B cell (primary cell): ENCODE measurements around the gene PCBP3. TPM values are rescaled to one million over a fixed set of nuclear protein-coding genes. Genes with fewer than 3 reads are reported as not detected.

Experiments used
- ATAC-seq: fragments of 200-7000 bp; cut with Tn5 transposase; one replicate; pipeline ENCODE4 v1.10.0; 2021; ENCODE audit warnings: low read depth, mild to moderate bottlenecking, moderate number of reproducible peaks, moderate library complexity
- CTCF ChIA-PET: fragments of 350-600 bp; sonication (Branson Sonifier 250); formaldehyde crosslinking; loops from one replicate; lab custom pipeline; 2021; ENCODE audit warnings: antibody characterized with exemption, inconsistent platforms; lab: Charles Lee
- POLR2A ChIA-PET: fragments of 350-600 bp; sonication (Branson Sonifier 250); formaldehyde crosslinking; loops from one replicate; lab custom pipeline; 2021; ENCODE audit warnings: antibody characterized with exemption; lab: Charles Lee
- DNase-seq: peaks from one replicate; pipeline ENCODE4 v3.0.0; 2013
- H2AFZ ChIP-seq: 2 replicates; pipeline ENCODE4 v1.6.1; 2012; ENCODE audit warnings: mild to moderate bottlenecking, low read depth, low read length; ENCODE audit not compliant: insufficient read depth, poor library complexity, severe bottlenecking
- H3K27ac ChIP-seq, 2 donors: 1 replicate in 1 of 2; 2 replicates in 1 of 2; pipeline ENCODE4 v1.5.1; 2012 to 2013; ENCODE audit warnings: low read length in 2 of 2, mild to moderate bottlenecking in 2 of 2, moderate library complexity in 1 of 2
- H3K27me3 ChIP-seq, 4 experiments: fragments of 200-600 bp in 1 of 4; sonication (generic) in 1 of 4; replicated peaks in 1 of 4; 1 replicate in 2 of 4; 2 replicates in 2 of 4; pipeline versions ENCODE4 v1.6.1 to v1.7.0; 2013 to 2016; ENCODE audit warnings: low read length in 3 of 4, mild to moderate bottlenecking in 2 of 4, mixed read lengths in 1 of 4, moderate library complexity in 1 of 4; ENCODE audit not compliant: insufficient read depth in 4 of 4, control insufficient read depth in 3 of 4; ENCODE audit errors: control extremely low read depth in 1 of 4
- H3K36me3 ChIP-seq, 2 experiments: replicated peaks in 1 of 2; 1 replicate in 1 of 2; 2 replicates in 1 of 2; pipeline versions ENCODE4 v1.6.1 to v1.7.1; 2013; ENCODE audit warnings: low read length in 1 of 2; ENCODE audit not compliant: insufficient read depth in 2 of 2, control insufficient read depth in 1 of 2; ENCODE audit errors: control extremely low read depth in 1 of 2, extremely low read depth in 1 of 2
- H3K4me1 ChIP-seq, 2 donors: fragments of 200-600 bp in 1 of 2; sonication (generic) in 1 of 2; 1 replicate in 1 of 2; 2 replicates in 1 of 2; pipeline versions ENCODE4 v1.5.1 to v1.6.1; 2013 to 2017; ENCODE audit warnings: low read length in 2 of 2; ENCODE audit not compliant: control insufficient read depth in 2 of 2, insufficient read depth in 2 of 2
- H3K4me2 ChIP-seq: replicated peaks from 2 replicates; pipeline ENCODE3; 2012; ENCODE audit warnings: mild to moderate bottlenecking, low read depth, low read length; ENCODE audit not compliant: poor library complexity, severe bottlenecking
- H3K4me3 ChIP-seq, 5 experiments: fragments of 200-600 bp in 1 of 5; sonication (generic) in 1 of 5; 1 replicate in 3 of 5; 2 replicates in 2 of 5; pipeline versions ENCODE4 v1.5.1 to v1.7.0; 2011 to 2016; ENCODE audit warnings: low read length in 4 of 5, mild to moderate bottlenecking in 4 of 5, low read depth in 2 of 5, control low read depth in 1 of 5, moderate library complexity in 1 of 5; ENCODE audit not compliant: insufficient read depth in 1 of 5; ENCODE audit errors: control extremely low read depth in 1 of 5, extremely low read depth in 1 of 5
- H3K79me2 ChIP-seq: fragments of 200-600 bp; sonication (generic); one replicate; pipeline ENCODE4 v1.6.0; 2016; ENCODE audit warnings: low read length; ENCODE audit not compliant: control insufficient read depth, insufficient read depth
- H3K9ac ChIP-seq: fragments of 200-600 bp; sonication (generic); 2 replicates; pipeline ENCODE4 v1.6.1; 2017; ENCODE audit warnings: mild to moderate bottlenecking, low read length, moderate library complexity
- H3K9me3 ChIP-seq, 3 donors: one replicate each; pipeline versions ENCODE4 v1.6.1 to v1.7.1; 2013; ENCODE audit warnings: low read length in 2 of 3; ENCODE audit not compliant: control insufficient read depth in 2 of 3, insufficient read depth in 1 of 3; ENCODE audit errors: control extremely low read depth in 1 of 3
- H4K20me1 ChIP-seq: 2 replicates; pipeline ENCODE4 v1.6.0; 2012; ENCODE audit warnings: mild to moderate bottlenecking, low read length; ENCODE audit not compliant: insufficient read depth, control insufficient read depth, poor library complexity, severe bottlenecking
- H3K27ac Mint-ChIP-seq: one replicate; pipeline ENCODE4 v1.8.0; 2021; ENCODE audit warnings: mixed read lengths
- H3K27me3 Mint-ChIP-seq: one replicate; pipeline ENCODE4 v1.8.0; 2021; ENCODE audit warnings: mixed read lengths
- H3K4me1 Mint-ChIP-seq: one replicate; pipeline ENCODE4 v1.8.0; 2021; ENCODE audit warnings: mixed read lengths
- H3K4me3 Mint-ChIP-seq: one replicate; pipeline ENCODE4 v1.8.0; 2021; ENCODE audit warnings: mixed read lengths
- H3K9me3 Mint-ChIP-seq: one replicate; pipeline ENCODE4 v1.8.0; 2022; ENCODE audit warnings: mixed read lengths; ENCODE audit not compliant: insufficient read depth
- CTCF ChIP-seq: fragments of 200-600 bp; IDR thresholded peaks from one replicate; pipeline ENCODE4 v1.8.0; 2022; ENCODE audit warnings: antibody characterized with exemption, mild to moderate bottlenecking
- EZH2 ChIP-seq: IDR thresholded peaks from 2 replicates; pipeline ENCODE4 v1.6.1; 2012; ENCODE audit warnings: borderline replicate concordance, low read depth, mild to moderate bottlenecking, moderate library complexity, low read length; ENCODE audit not compliant: insufficient read depth, poor library complexity, severe bottlenecking
- WGBS: methylation state at CpG from one replicate; pipeline ENCODE4 v1.1.5; 2013; ENCODE audit warnings: missing lambda C conversion rate; ENCODE audit not compliant: insufficient coverage; 5-methylcytosine and 5-hydroxymethylcytosine counted together
- intact Hi-C: fragments of 100-400 bp; cut with micrococcal nuclease; formaldehyde crosslinking; loops from one replicate; pipeline ENCODE4 v1.10.0; 2022
- polyA plus RNA-seq: library from polyadenylated mRNA; depleted of rRNA; stranded (reverse); fragments of >200 nt; gene quantifications from 2 replicates; pipeline ENCODE4 v1.2.3, GENCODE V29; 2012
- total RNA-seq, 2 donors: library from RNA; stranded (reverse); fragments of 120-200 nt in 1 of 2; gene quantifications; 1 replicate in 1 of 2; 2 replicates in 1 of 2; pipeline versions ENCODE4 v1.2.3 to v1.2.4, GENCODE V29; 2013 to 2022

PCBP3 gene
- total and polyA plus RNA-seq, 2 donors (not counting 1 experiment from before 2014, with no cell fraction given): 0.45 to 2.7 TPM

GRCh38 chr21:45893740-45894449, 250.4 kb downstream of the PCBP3 start:
- no peak overlapping the region for H3K4me3 Mint-ChIP-seq
- CTCF ChIA-PET: no interaction called here

More at GRCh38 chr21:45893740-45894449, 250.4 kb downstream of the PCBP3 start:
- Histone ChIP-seq H4K20me1 (no peaks in the 10 kb centered on the region), H3K27me3 (no peaks in the 10 kb centered on the region), H3K27ac (no peak overlapping the region), H2AFZ (no peak overlapping the region), H3K4me2 (no peak overlapping the region), H3K4me3 (no peak overlapping the region), H3K9ac (no peak overlapping the region), H3K9me3 (peaks cover 0 to 6% (median 0%) of the 10 kb centered on the region in 3 donors), H3K36me3 (no peaks in the 10 kb centered on the region), H3K4me1 (peaks cover 16 to 20% of the 10 kb centered on the region in 2 donors), H3K79me2 (no peaks in the 10 kb centered on the region)
- 91% methylated on average over 16 of the region's 16 CpGs for WGBS
- Mint-ChIP-seq H3K27me3 (peaks cover 1% of the 10 kb centered on the region), H3K27ac (no peak overlapping the region), H3K9me3 (no peaks in the 10 kb centered on the region), H3K4me1 (peaks cover 25% of the 10 kb centered on the region)
- POLR2A ChIA-PET: no interaction called here
- intact Hi-C loops: no loop called here
- ATAC-seq: no peak
- DNase-seq: no peak
- TF ChIP-seq CTCF: no peak
- no peak for TF ChIP-seq EZH2
